GM18858 (cell line): Measurements from ENCODE around the gene HSPA12A.

Experiments
- ATAC-seq: cut with Tn5 transposase; IDR thresholded peaks from one replicate; pipeline ENCODE4 v1.9.1; 2021; ENCODE audit not compliant: unreplicated experiment

The HSPA12A gene

DNA sequence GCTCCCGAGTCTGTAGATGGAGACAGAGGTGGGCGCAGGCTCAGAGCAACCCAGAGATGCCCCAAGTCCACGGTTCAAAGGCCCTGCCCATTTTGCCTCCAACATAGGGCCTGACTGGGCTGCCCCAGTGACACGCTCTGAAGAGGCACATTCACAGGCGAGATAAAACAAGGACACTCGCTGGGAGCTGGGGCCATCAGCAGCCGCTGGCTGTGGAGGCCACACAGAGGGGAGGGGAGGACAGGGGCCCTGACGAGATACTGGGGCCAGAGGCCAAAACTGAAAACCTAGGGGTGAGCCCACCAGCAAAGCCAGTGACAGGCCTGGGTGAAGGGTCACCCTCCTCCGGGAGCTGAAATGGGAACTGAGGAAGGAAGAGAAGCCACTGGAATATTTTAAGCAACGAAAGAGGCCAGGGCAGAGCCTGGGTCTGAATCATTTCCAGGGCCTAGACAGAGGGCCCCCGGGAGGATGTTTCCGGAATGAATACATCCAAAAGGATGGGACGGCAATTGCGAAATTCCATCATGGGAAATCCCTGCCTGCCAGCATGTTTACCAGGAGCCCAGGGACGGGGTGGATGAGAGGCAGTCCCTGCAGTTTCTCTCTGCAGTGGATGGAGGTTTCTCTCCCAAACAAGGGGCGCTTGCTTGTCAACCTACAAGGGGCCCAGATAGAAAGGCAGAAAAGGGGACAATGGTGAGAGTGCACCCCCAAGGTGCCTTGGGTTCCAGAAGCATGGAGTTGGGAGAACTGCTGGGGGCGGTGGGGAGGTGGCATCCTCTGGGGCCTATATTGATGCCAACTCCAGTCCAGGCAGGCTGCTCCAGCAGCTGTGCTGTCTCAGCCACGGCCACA, 29.0 kb upstream of the HSPA12A start:
- no peak for ATAC-seq

DNA sequence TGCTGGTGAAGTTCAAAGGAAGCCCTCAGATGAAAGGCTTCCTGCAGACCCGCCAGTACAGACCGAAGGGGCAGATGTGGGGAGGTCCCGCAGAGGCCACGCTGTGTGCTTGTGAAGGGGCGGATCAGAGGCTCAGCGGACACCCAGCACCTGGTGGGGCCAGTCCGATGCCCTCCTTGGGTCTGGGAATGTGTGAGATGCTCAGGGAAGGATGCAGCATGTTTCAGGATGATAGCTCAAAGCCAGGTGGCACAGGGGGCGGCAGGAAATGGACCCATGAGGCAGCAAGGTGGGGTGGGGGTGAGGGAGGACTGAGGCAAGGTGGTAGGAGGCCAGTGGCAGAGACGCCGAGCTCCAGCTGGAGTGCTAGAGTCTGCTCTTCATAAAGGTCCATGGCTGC, 27.9 kb upstream of the HSPA12A start:
- no peak for ATAC-seq

DNA sequence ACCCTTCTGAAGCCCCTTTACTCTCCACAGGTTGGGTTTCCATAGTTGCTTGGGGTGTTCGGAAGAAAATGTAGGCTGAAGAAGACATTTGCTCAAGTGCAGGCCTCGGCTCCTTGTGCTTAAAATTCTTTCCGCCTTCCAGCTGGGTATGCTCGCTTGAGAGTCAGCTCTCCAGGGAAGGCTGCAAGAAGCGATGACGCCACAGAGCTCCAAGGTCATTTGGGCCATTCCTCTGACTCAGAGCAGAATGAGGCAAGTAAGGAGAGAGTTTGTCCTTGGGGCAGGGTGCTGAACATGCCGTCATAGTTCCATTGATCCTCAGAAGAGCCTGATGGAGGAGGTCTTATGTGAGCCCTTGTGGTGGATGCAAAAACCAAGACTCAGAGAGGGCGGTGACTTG, 27.4 kb upstream of the HSPA12A start:
- no peak for ATAC-seq

DNA sequence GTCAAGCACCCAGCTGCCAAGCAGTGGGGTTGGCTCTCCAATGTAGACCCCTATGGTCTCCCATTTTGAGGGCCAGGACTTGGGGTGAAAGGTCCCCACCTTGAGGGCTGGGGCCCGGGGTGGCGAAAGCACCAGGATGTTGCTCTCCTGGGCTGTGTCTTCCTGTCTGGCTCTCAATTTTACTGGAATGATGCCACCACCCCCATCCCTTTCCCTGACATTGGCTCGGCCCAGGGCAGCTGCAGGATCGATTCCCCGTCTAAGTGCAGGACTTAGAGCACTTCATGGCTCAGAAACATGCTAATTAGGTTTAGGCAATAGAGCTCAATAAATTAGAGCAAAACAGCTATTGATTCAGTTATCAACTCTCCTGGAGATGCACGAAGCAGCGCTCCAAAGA, 27.0 kb upstream of the HSPA12A start:
- no peak for ATAC-seq

DNA sequence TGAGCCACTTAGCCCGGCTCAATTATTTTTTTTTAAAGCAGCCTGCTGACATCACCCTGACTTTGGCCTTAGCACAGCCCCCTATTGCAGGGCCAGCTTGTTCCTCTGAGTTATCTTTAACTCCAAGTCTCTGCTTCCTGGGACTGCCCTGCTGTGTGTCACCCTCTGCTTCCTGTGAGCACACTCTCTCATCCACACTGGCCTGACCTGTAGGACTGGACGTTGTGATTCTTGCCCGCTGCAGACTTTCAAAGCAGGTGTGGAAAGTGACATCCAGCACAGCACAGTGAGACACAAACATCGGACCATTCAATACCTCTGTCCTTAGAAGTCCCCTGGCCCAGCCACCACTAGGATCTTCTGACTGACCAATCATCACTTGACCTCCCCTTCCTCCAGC, 26.4 kb upstream of the HSPA12A start:
- no peak for ATAC-seq

DNA sequence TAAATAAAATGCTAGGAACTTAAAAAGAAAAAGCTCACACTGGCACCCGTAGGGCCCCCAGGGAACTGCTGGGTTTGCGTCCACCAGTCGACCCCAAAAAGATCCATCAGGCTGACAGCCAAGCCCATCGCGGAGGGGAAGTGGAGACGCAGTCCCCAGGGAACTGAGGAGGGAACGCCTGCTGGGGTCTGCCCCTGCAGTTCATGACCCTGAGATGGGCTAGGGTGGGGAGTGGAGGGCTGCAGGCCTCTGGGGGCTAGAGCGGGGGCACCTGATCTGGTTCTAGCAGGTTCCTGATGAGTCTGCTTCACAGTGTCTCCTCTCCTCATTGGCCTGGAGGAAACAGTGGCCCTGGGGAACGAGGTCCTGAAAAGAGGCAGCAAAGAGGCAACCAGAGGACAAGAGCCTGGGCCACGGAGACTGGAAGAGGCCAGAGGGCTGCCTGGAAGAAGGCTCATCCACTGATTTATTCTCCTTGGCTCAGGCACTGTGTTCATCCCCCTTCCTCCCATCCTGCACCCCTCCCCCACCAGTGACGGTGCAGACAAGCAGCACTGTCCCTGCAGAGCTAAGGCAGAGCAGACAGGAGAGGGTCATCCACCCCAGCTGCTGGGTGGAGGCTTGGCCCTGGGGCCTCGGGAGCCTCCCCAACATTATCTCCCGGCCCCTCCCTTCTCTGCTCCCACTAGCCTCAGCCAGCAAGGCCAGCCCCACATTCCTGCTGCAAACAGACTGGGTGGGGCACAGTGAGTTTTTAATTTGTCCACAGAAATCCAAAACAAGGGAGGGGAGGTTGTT, 24.7 kb upstream of the HSPA12A start:
- no peak for ATAC-seq

DNA sequence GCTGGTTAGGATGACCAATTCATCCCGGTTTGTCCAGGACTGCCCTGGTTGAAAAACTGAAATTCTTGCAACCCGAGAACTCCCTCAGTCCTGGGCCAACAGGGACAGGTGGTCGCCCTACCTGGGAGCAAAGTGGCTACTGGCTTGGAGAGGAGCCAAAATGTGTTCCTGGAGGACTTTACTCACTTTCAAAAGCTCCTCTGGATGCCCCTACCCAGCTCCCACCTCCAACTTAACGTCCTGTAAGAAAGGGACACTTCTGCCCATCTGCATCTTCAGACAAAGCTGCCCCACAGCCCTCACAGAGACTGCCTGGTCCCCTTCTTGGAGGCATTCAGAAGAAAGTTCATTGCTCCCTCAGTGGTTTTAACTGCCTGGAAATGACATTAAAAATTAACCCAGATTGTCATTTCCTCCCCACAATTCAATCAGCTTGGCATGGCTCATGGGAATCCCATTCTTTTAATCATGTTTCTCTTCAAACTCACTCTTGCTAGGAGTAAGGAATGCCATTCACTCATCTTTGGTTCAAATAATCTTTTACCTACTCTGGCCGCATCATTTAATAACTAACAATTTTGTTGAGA, 24.0 kb upstream of the HSPA12A start:
- ATAC-seq = no peak

DNA sequence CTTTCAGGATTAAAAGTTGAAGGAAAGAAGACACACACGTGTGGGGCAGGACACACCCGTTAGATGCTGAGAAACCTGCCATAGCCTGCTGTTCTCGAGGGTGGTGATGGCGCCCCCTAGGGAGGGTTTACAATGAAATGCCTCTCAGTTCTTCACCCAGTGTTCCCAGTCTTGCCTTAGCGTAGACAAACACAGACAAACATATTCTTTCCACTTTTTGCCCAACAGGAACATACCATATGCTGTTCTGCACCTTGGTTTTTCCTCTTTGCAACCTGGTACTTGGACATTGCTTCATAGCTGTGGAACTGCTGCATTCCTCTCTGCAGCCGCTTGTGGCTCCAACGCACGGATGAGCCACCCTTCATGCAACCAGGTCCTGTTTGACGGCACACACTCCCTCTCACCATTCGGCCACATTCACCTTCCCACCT, 23.3 kb upstream of the HSPA12A start:
- no peak for ATAC-seq

DNA sequence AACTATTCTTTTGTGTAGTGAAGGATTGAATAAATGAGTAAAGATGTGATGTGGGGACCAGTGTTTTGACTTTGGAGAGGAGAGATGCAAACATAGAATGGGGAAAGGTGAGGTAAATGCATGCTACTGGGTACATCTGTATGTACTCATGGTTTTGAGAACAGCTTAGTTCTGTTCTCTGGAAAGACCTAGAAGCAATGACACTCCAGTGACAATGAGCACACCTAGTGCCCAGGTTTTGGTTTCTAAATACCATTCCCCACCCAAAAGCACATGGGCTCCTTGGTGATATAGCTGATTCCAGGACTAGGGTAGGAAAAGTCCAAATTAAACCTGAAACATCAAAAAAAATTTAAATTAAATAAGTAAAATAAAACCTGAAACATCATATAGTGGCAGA, 22.6 kb upstream of the HSPA12A start:
- no peak for ATAC-seq

DNA sequence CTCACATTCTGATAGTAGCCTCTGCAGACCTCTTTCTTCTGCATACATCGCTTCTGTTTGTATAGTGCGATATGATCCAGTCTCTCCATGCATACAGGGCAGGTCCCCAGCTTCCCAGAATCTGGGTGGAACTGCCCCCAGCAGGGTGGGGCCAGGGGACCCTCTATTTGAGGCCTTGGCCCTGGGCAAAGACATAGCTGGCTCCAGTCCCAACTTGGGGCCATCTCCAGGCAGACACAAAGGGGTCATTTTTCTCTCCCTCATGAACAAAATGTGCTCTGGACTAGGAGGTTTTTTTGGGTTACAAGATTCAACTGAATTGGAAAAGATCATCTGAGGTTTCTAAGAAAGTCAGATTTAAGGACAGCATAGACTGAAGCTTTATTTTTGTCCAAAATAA, 21.1 kb upstream of the HSPA12A start:
- no peak for ATAC-seq

DNA sequence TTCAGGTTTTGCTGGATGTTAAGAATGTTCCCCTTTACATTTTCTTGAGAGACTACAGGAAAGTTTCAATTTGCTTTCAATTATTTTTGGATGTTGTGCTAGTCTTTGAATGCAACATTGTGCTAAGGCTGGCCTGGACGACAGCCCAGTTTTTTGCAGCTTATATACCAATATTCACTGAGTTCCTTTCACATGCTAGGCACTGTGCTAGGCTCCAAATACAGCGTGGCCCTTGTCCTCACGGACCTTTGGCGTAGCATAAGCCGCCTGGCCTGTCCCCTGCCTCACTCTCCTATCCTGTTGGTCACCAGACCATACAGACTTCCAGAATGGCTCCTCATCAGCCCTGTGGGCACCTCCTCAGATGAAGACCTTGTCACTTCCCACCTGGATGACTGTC, 19.5 kb upstream of the HSPA12A start:
- no peak for ATAC-seq

DNA sequence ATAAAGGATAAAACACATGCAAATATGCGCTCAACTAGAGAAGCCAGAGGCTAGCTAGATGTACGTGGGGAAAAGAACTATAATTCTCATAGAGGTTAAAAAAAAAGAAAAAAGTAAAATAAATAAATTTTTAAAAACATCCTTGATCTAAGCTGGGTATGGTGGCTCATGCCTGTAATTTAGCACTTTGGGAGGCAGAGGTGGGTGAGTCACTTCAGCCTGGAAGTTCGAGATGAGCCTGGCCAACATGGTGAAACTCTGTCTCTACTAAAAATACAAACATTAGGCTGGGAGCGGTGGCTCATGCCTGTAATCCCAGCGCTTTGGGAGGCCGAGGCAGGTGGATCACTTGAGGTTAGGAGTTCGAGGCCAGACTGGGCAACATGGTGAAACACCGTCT, 18.6 kb upstream of the HSPA12A start:
- no peak for ATAC-seq

DNA sequence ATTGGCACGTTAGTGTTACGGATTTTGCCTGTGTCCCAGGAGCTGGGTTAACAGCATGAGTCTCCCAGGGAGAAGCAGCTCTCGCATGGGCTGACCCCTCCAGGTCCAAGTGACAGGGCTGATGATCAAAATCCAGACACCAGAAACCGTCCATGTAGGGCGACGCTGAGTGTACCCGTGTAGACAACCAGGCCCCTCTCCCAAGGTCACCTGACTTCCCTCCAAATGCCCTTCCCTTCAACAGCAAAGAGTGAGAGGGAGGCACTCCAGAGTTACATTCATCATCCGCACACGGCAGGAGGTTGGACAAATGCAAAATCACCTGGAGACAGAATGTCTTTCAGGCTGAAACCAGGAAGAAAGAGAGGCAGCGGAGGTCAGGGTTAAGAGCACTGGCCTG, 14.9 kb upstream of the HSPA12A start:
- no peak for ATAC-seq

DNA sequence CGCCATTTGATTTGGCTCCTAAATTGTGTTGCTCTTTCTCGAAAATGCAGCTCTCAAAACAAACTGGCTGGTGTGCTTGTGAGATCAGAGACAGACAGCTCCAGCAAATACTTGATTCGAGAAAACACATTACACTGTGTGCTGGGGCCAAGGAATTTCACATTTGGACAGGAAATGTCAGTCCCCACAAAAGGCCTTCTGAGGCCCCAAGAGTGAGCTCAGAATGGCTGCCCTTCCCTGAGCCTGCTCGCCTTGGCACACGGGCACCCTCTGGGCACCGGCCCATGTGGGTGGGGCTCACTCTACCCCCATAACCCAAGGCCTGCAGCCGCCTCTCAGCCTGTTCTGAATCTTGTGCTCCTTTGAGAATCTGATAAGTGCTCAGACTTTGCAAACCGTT, 13.9 kb upstream of the HSPA12A start:
- no peak for ATAC-seq

DNA sequence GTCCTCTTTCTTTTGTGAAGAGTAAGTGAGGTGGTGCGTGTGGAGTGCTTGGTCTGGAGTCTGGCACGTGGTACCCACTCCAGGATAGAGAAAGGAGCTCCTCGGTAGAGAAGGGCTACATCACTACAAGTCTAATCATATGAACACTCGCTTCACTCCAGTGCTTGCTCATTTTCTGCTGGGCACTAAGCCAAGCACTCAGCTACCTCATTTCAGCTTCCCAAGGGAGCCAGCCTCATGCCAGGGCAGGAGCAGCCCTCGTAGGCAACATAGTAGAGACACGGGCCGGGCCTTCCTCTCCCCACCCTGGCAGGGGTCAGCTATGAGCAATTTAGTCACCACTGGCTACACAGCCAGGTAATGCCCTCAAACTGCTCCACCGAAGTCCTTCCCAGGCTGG, 11.4 kb upstream of the HSPA12A start:
- no peak for ATAC-seq

DNA sequence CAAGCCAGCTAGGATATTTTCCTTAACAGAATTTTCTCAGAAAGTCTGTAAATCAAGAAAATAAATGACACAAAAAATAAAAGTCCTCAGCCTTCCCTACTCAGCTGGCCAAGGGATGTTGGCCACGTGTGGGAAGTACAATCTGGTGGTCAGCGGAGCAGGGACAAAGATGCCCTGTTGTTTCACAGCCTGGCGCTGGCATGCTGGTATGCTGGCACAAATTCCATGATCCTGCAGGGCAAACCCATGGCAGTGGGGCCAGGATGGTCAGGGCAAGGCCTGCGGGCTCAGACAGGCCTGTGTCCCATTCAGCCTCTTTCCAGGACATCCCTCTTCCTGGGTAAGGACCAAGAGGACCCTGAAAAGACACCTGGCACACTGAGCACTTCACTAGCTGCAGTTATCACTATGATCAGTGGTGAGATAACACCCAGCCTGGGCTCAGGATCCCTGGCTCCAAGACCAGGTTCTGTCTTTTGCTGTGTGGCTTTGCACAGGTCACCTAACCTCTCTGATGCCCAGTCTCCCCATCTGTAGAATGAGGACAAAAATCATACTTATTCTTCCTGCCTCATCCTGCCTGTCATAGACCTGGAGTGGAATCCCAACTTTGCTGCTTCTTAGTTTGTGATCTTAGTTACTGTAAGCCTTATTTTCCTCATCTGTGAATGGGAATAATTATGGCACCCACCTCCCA, 10.8 kb upstream of the HSPA12A start:
- no peak for ATAC-seq

DNA sequence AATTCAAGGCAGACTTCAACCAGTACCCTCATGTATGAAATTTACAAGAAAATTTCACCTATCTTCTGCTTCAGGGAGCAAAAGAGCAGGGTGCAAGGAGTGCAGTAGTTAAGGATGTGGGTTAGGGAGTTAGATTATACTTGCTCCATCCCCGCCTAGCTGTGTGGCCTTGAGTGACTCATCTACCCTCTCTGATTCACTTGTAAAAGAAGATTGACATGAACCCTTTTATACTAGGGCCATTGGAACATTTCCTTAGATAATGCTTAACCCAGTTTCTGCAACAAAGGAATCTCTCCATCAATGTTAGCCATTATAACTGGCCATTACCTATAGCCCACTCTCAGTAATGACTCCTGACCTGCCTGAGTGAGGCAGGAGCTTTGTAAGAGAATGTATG, 10.2 kb upstream of the HSPA12A start:
- no peak for ATAC-seq

DNA sequence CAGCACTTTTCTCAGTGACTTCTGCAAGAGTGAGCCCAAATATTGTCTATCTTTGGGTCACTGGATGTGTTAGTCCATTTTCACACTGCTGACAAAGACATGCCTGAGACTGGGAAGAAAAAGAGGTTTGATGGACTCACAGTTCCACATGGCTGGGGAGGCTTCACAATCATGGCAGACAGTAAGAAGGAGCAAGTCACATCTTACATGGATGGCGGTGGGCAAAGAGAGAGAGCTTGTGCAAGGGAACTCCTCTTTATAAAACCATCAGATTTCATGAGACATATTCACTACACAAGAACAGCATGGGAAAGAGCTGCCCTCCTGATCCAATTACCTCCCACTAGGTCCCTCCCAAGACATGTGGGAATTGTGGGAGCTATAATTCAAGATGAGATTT, 6.1 kb upstream of the HSPA12A start:
- ATAC-seq = no peak

DNA sequence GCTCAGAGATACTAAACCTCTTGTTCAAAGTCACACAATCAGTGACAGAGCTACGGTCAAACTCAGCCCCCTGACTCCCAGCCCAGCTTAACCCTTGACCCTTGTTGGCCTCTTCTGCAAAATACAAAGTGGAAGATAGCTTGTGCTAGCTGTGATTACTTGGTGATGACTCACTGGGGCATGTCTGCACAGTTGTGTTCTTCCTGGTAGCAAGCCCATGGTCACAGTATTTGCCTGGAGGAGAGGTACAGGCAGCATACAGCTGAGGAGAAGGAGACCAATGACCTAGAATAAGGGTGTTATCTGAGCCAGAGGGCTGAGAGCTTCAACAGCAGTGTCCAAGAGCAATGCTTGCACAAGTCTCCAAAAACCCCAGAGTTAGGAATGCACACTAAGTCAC, 5.7 kb upstream of the HSPA12A start:
- ATAC-seq = no peak

DNA sequence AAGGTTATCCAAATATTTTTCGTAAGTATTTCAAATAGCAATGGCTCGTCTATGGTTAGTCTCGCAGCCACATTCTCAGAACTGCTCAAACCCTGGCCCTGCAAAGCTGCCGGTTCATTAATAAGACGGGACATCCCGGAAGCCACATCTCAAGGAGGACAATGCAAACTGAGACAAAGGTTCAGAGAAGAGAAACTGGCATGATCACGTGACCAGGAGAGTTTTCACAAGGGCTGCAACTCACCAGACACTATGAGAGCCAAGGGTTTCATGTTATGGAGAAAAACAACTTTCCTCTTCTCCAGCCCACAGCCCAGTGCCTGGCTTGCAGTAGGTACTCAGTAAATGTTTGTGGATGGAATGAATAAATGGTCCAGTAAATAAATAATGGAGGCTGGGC, 5.0 kb upstream of the HSPA12A start:
- ATAC-seq = no peak

DNA sequence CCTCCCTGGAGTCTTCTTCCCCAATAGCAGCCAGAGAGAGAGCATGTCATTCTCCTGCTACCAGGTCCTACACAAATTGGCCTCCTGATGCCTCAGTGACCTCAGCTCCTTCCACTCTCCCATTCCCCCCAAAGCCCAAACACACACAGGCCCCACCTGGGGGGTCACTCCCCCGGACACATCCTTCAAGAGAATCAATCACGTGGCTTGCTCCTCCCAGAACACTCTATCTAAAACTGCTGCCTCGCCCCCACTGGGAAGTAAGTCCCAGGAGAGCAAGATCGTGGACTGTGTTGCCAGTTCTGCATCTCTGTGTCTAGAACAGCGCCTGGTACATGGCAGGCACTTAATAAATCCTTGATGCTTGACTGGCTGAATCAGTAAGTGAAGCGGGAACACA, 2.5 kb upstream of the HSPA12A start:
- no peak for ATAC-seq
